ENCODE results near the gene HMBS.
"Not testable (repeated sequence)": the region's sequence is repeated elsewhere in the genome, so short reads cannot be mapped to it uniquely, and the experiment has no call there.

Gene HMBS

GRCh38 chr11:119052163-119052814, 32.4 kb upstream of the HMBS start:
- DNase-seq (ENCODE audit: insufficient read length) (no peak), FAIRE-seq (no peak)
- TF ChIP-seq POLR2AphosphoS5 (IDR thresholded peaks at IDR 0.05; ENCODE audit: low read depth, low read length) (no peak), POLR2A (IDR thresholded peaks at IDR 0.05; ENCODE audit: low read depth, low read length) (no peak), TAF1 (IDR thresholded peaks at IDR 0.05; ENCODE audit: borderline replicate concordance, low read depth, low read length) (no peak)

DNA sequence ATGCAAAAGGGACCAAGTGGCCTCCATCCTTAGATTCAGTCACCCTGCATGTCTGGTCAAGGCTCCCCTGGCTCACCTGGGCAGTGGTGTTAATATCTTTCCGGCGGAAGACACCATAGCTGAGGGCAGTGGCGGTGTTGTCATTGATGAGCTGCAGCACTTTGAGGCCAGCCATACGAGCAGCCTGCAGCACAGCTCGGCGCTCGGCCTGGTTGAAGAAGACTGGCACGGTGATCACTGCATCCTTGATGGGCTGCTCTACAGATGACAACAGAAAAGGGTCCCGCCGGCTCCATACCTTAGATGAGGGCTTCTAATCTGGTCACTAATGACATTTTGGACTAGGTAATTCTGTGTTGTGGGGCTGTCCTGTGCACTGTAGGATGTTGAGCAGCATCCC, 30.3 kb upstream of the HMBS start:
- no peak for FAIRE-seq
- TF ChIP-seq TAF1 (IDR thresholded peaks at IDR 0.05; ENCODE audit: borderline replicate concordance, low read depth, low read length), result no peak
- TF ChIP-seq POLR2A (IDR thresholded peaks at IDR 0.05; ENCODE audit: low read depth, low read length), result no peak
- no peak for TF ChIP-seq POLR2AphosphoS5 (IDR thresholded peaks at IDR 0.05; ENCODE audit: low read depth, low read length)
- no peak for DNase-seq (ENCODE audit: insufficient read length)

DNA sequence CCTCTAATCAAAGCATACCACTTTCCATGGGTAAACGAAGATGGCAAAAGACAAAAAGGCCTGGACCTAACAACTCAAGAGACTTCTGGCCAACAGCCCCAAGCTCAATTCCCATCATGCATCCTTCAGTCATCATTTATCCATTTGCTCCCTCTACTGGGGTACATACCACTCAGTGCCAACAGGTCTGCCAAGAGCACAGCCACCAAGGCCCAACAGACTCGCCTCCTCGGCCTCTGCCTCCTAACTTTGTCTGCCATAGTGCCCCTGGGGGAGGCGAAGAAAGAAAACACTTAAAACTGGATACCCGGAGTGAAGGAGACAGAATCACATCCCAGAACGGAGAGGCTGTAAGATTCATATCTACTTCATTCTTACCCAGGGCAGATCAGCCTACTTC, 28.8 kb upstream of the HMBS start:
- FAIRE-seq (peak; percentile 86), DNase-seq (ENCODE audit: insufficient read length) (no peak)
- TF ChIP-seq POLR2A (IDR thresholded peaks at IDR 0.05; ENCODE audit: low read depth, low read length) (peak; percentile 27; the same call in 1 of the 2 replicates), TAF1 (IDR thresholded peaks at IDR 0.05; ENCODE audit: borderline replicate concordance, low read depth, low read length) (no peak), POLR2AphosphoS5 (IDR thresholded peaks at IDR 0.05; ENCODE audit: low read depth, low read length) (no peak)

- DNase-seq (ENCODE audit: insufficient read length) (peak; percentile 52), FAIRE-seq (no peak)
- TF ChIP-seq POLR2AphosphoS5 (IDR thresholded peaks at IDR 0.05; ENCODE audit: low read depth, low read length), result peak; percentile 14; the same call in 1 of the 2 replicates
- no peak for TF ChIP-seq TAF1 (IDR thresholded peaks at IDR 0.05; ENCODE audit: borderline replicate concordance, low read depth, low read length)
- no peak for TF ChIP-seq POLR2A (IDR thresholded peaks at IDR 0.05; ENCODE audit: low read depth, low read length)
Measured at GRCh38 chr11:119056421-119056999, 28.2 kb upstream of the HMBS start.

GRCh38 chr11:119057000-119057769, 27.5 kb upstream of the HMBS start, which contains the start of gene HYOU1:
TSS of gene HYOU1 (minus strand) at chr11:119057205. CDS start at chr11:119056160, 1,045 bp downstream.
- DNase-seq (ENCODE audit: insufficient read length) (peak; percentile 98), FAIRE-seq (peak; percentile 98)
- peak; percentile 96 for TF ChIP-seq POLR2A (IDR thresholded peaks at IDR 0.05; ENCODE audit: low read depth, low read length)
- TF ChIP-seq POLR2AphosphoS5 (IDR thresholded peaks at IDR 0.05; ENCODE audit: low read depth, low read length), result peak; percentile 92
- TF ChIP-seq TAF1 (IDR thresholded peaks at IDR 0.05; ENCODE audit: borderline replicate concordance, low read depth, low read length), result peak; percentile 62; the same call in 1 of the 2 replicates

- DNase-seq (ENCODE audit: insufficient read length); FAIRE-seq: not testable (repeated sequence)
Measured at GRCh38 chr11:119059128-119059527, 25.6 kb upstream of the HMBS start.

- TF ChIP-seq POLR2A (IDR thresholded peaks at IDR 0.05; ENCODE audit: low read depth, low read length) (no peak), POLR2AphosphoS5 (IDR thresholded peaks at IDR 0.05; ENCODE audit: low read depth, low read length) (no peak), TAF1 (IDR thresholded peaks at IDR 0.05; ENCODE audit: borderline replicate concordance, low read depth, low read length) (no peak)
- DNase-seq (ENCODE audit: insufficient read length) (no peak), FAIRE-seq (no peak)
Measured at GRCh38 chr11:119061256-119061655, 23.4 kb upstream of the HMBS start.

- no peak for FAIRE-seq
- no peak for DNase-seq (ENCODE audit: insufficient read length)
- TF ChIP-seq TAF1 (IDR thresholded peaks at IDR 0.05; ENCODE audit: borderline replicate concordance, low read depth, low read length), result no peak
Measured at GRCh38 chr11:119062779-119063178, 21.9 kb upstream of the HMBS start.

DNA sequence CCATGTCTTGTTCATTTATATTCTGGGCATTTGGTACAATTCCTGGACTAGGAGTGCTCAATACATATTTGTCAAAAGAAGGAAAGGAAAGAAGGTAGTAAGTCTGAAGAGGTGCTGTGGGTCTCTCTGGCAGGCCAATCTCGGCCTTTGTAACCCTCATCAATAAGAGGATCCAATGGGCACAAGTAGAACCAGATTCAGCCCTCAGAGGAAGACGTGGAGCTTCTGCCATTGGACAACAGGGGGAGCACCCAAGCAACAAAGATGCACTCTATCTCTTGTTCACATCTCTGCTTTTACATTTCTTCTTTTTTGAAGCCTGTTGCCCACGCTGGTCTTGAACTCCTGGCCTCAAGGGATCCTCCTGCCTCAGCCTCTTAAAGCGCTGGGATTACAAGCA, 19.3 kb upstream of the HMBS start:
- TF ChIP-seq TAF1 (IDR thresholded peaks at IDR 0.05; ENCODE audit: borderline replicate concordance, low read depth, low read length) (no peak), POLR2AphosphoS5 (IDR thresholded peaks at IDR 0.05; ENCODE audit: low read depth, low read length) (no peak), POLR2A (IDR thresholded peaks at IDR 0.05; ENCODE audit: low read depth, low read length) (no peak)
- DNase-seq (ENCODE audit: insufficient read length) (no peak), FAIRE-seq (peak; percentile 80)

DNA sequence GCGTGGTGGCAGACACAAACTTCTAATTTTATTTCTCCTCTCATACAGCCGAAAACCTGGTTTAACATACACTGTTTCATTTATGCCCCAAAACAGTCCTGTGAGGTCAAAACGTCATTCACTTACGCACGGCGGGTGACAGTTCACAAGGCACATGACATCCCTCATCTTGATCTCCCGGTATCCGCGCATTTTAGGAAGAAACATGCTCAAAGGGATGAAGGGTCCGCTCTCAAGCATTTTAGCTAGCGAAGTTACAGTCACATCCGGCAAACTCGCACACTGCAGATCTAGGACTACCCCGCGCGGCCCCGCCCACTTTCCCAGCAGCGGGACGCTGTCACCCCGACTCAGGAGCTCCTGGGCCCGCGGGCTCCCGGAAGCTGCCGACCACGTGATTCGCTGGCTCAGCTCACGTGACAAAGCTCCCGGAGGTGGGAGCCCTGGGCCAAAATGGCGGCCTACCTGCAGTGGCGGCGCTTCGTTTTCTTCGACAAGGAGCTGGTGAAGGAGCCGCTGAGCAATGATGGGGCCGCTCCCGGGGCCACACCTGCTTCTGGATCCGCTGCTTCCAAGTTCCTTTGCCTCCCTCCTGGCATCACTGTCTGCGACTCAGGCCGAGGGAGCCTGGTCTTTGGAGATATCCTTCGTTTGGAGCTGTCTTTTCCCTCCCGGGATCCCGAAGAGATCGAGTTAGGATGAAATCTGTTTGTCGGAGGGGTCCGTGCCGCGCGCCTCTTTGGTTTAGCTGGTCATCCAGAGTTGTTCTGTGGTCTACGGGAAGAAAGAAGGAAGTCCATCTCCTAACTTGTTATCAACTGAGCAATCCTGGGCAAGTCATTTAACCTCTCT, 17.1 kb upstream of the HMBS start, which contains the start of gene VPS11:
Gene VPS11, plus strand, starts transcription at position 448 of the 852 bp plus-strand sequence. Its CDS starts 6 bp downstream, at position 454.
- DNase-seq (ENCODE audit: insufficient read length) (peak; percentile 100), FAIRE-seq (peak; percentile 93)
- TF ChIP-seq TAF1 (IDR thresholded peaks at IDR 0.05; ENCODE audit: borderline replicate concordance, low read depth, low read length) (peak; percentile 69; the same call in 1 of the 2 replicates), POLR2A (IDR thresholded peaks at IDR 0.05; ENCODE audit: low read depth, low read length) (peak; percentile 85), POLR2AphosphoS5 (IDR thresholded peaks at IDR 0.05; ENCODE audit: low read depth, low read length) (0 out of 2 replicates have a peak, but pooled peaks have one; percentile 58)

DNA sequence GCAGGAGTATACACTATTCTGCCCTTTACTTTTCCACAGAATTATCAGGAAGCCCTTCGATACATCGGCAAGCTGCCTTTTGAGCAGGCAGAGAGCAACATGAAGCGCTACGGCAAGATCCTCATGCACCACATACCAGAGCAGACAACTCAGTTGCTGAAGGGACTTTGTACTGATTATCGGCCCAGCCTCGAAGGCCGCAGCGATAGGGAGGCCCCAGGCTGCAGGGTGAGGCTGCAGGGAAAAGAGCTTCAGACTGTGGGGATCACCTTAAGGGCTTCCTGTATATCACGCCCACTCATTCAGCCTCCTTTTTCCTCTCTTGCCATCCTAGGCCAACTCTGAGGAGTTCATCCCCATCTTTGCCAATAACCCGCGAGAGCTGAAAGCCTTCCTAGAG, 6.8 kb upstream of the HMBS start:
- DNase-seq (ENCODE audit: insufficient read length) (no peak), FAIRE-seq (no peak)
- TF ChIP-seq TAF1 (IDR thresholded peaks at IDR 0.05; ENCODE audit: borderline replicate concordance, low read depth, low read length), result no peak
- no peak for TF ChIP-seq POLR2A (IDR thresholded peaks at IDR 0.05; ENCODE audit: low read depth, low read length)
- TF ChIP-seq POLR2AphosphoS5 (IDR thresholded peaks at IDR 0.05; ENCODE audit: low read depth, low read length), result no peak
